Measurements from ENCODE around the gene TPP1.

TPP1 gene

DNA sequence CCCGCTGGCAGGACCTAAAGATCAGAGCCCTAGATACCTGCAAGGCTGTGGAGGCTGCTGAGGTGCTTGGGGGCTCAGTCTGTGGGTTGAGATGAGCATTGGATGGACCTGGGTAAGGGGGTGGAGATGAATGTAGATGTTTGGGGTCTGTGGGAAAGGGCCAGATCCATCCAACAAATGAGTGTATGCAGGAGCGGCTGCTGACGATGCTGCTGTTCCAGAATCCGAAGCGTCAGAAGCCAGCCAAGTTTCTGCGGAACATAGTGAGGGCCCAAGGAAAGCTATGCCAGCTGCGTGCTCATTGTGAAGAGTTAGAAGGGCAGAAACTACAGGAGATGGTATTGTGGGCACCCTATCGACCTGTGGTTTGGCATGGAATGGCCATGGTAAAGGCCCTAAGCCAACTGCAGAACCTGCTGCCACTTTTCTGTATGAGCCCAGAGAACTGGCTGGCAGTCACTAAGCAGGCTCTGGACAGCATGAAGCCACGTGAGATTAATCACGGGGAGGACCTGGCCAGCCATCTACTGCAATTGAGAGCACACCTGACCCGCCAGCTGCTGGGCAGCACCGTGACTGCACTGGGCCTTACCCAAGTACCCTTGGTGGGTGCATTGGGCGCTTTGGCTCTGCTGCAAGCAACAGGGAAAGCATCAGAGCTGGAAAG is 52.4 kb downstream of the TPP1 start:
- DNase-seq (ENCODE audit: low read depth in 1 of 2, low spot score in 1 of 2), result no peak

DNA sequence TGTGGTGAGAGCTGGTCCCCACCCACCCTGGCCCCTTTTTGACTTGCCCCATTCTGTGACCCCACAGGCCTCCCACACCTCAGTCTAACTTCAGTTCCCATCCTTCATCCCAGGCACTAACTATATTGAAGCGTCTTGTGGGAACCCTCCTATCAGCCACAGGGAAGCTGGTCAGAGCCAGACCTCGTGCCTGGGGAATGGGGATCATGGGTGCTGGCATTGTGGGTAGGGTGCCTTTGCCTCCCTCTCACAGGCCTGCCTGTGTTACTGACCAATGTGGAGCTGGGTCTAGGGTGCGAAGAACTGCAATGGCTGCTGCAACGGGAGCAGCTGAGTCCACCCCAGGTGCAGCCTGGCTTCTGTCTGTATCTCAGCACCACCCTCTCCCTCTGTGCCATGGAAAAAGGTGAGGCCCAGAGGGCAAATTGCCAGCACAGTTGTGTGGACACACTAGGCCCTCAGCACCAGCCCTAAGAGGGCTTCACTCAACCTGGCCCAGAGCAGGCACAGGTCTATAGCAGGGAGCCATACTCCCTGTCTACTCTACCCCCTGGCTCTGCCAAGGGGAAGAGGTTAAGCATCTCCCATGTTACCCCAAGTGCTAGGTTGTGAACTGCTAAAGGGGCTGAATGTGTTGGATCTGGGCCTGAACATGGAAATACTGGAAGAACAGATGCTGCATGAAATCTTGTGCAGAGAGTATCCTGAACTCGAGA is 53.1 kb downstream of the TPP1 start:
- DNase-seq (ENCODE audit: low read depth in 1 of 2, low spot score in 1 of 2), result no peak

DNA sequence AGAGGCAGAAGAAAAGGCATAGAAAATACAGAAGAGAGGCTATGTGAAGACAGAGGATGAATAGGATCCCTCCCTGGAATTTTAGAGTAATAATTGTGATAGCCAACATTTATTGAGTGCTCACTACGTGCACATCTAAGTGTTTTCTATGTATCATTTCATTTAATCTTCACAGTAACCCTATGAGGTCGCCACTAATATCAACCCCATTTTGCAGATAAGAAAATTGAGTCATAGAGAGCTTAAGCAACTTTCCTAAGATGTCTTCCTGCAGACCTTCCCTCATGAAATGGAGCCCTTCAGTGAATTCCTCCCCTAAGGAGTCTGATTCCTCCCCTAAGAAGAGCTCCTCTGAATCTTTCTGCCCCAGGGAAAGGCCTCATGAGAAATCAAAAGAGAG is 53.9 kb downstream of the TPP1 start:
- no peak for DNase-seq (ENCODE audit: low read depth in 1 of 2, low spot score in 1 of 2)

DNA sequence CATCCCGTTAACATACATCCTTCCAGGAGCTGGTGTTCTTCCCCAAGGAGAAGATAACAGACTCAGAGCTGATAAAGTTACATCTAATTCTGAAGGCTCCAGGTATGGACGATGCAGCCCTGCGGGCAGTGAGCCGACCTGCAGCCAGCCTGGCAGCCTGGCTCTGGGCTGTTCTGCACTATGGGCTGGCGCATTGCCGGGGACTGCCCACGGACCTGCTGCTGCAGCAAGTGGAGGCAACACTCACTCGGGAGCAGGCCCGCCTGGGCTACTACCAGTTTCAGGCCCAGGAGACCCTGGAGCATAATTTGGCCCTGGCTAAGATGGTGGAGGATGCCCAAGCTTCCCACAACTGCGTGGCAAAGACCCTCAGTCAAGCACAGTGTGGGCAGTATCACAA is 55.6 kb downstream of the TPP1 start:
- no peak for DNase-seq (ENCODE audit: low read depth in 1 of 2, low spot score in 1 of 2)

DNA sequence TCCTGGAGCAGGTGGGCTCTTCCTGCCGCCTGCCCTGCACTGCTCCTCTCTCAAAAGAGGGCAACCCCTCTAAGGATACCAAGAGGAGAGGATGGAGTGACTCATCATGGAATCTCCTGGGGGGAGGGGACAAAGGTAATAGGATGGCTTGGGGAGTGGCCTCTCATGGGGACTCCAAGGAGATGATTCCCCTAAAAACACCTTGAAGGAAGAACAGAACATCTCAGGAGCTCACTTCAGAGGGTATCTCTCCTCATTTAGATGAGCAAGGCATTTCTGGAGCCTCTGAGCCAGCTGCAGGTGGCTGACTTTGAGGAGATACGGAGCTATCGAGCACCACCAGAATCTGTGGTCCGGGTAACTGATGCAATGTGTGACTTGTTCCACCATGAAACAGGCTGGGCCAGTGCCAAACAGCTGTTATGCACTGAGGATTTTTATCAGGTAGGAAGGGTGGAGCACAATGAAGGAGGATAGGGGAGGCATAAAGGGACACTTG is 56.1 kb downstream of the TPP1 start:
- no peak for DNase-seq (ENCODE audit: low read depth in 1 of 2, low spot score in 1 of 2)
